Activated naive CD4-positive, alpha-beta T cell treated with anti-CD3 and anti-CD28 coated beads, Interleukin-2, amount 50 U/mL, for 16 hours (primary cell): ENCODE measurements around the gene KRTAP2-3.
"Not testable (repeated sequence)": the region's sequence is repeated elsewhere in the genome, so short reads cannot be mapped to it uniquely, and the experiment has no call there.

ENCODE experiments used
- DNase-seq: peaks from one replicate; pipeline ENCODE4 v3.0.0-alpha.2; 2020

The KRTAP2-3 gene

GRCh38 chr17:41060052-41060604 is at the start of gene KRTAP2-3:
Gene KRTAP2-3, minus strand, starts transcription at chr17:41060114. Its CDS starts 64 bp downstream, at chr17:41060050.
- DNase-seq = no peak

- DNase-seq = not testable (repeated sequence)
These were observed 48.9 kb upstream of the KRTAP2-3 start for GRCh38 chr17:41108728-41109386.

GRCh38 chr17:41107941-41108450 is 48.1 kb upstream of the KRTAP2-3 start:
- no peak for DNase-seq

GRCh38 chr17:41105347-41105746 is 45.4 kb upstream of the KRTAP2-3 start, which contains the start of gene KRTAP4-9:
Gene KRTAP4-9, plus strand, starts transcription at chr17:41105389. Its CDS starts 0 bp downstream, at chr17:41105389.
- not testable (repeated sequence) for DNase-seq

GRCh38 chr17:41104386-41105038 is 44.6 kb upstream of the KRTAP2-3 start:
- not testable (repeated sequence) for DNase-seq

- DNase-seq = no peak
These were observed 44.0 kb upstream of the KRTAP2-3 start for GRCh38 chr17:41103896-41104295.

GRCh38 chr17:41101586-41102259 is 41.8 kb upstream of the KRTAP2-3 start, which contains the start of gene KRTAP4-16:
Gene KRTAP4-16, minus strand, starts transcription at chr17:41102209. Its CDS starts 0 bp downstream, at chr17:41102209.
- no peak for DNase-seq

- not testable (repeated sequence) for DNase-seq
These were observed 40.0 kb upstream of the KRTAP2-3 start for GRCh38 chr17:41099682-41100480.

- no peak for DNase-seq
These were observed 38.6 kb upstream of the KRTAP2-3 start for GRCh38 chr17:41098481-41098880.

GRCh38 chr17:41098042-41098441 is 38.1 kb upstream of the KRTAP2-3 start, which contains the start of gene KRTAP4-8:
Gene KRTAP4-8, minus strand, starts transcription at chr17:41098142. Its CDS starts 58 bp downstream, at chr17:41098084.
- no peak for DNase-seq

GRCh38 chr17:41096055-41096454 is 36.1 kb upstream of the KRTAP2-3 start:
- no peak for DNase-seq

GRCh38 chr17:41088760-41089352 is 28.9 kb upstream of the KRTAP2-3 start:
- not testable (repeated sequence) for DNase-seq

- not testable (repeated sequence) for DNase-seq
These were observed 24.4 kb upstream of the KRTAP2-3 start, which contains the start of gene KRTAP4-7 for GRCh38 chr17:41084100-41084856. Gene KRTAP4-7, plus strand, starts transcription at chr17:41084150. Its CDS starts 57 bp downstream, at chr17:41084207.

GRCh38 chr17:41083427-41083826 is 23.5 kb upstream of the KRTAP2-3 start:
- not testable (repeated sequence) for DNase-seq

- no peak for DNase-seq
These were observed 22.7 kb upstream of the KRTAP2-3 start for GRCh38 chr17:41082626-41083025.

GRCh38 chr17:41076788-41077187 is 16.9 kb upstream of the KRTAP2-3 start:
- no peak for DNase-seq

GRCh38 chr17:41073676-41074075 is 13.8 kb upstream of the KRTAP2-3 start:
- DNase-seq = no peak

- DNase-seq = no peak
These were observed 11.9 kb upstream of the KRTAP2-3 start for GRCh38 chr17:41071606-41072360.

- no peak for DNase-seq
These were observed 9.1 kb upstream of the KRTAP2-3 start for GRCh38 chr17:41069031-41069430.

- DNase-seq = no peak
These were observed 7.4 kb upstream of the KRTAP2-3 start for GRCh38 chr17:41067281-41067680.
